ENCODE measurements around the gene ACKR2.

The ACKR2 gene

DNA sequence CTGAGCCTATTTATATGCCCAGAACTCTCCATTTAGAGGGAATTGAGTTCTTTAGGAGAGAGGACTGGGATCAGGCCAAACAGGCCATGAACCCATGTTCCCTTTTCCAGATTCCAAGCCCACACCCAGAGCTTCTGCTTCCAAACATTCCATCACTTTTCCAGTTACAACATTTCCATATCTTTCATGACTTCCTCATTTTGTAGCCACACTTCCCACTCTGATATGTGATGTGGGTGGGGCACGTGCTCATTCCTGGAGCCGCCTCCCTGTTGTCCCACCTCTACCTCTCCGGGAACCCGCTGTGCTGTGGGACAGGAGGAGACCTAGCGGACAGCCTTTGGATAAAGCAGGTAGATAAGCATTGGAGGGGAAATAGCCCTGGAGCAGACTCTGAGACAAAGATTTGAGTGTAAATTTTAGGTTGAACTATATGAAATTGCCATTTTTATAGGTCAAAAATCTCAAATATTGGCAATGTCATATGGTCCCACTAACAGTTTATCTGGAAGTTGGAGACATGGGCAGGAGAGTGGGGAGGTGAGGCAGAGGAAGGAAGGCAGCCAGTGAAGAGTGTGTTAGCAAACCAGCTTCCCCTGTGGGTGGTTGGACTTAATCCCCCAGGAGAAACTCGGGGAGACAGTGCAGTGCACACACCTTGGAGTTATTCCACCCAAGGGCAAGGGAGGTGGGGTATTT is 34.6 kb downstream of the ACKR2 start:
- H3K4me1 ChIP-seq (ENCODE audit: control insufficient read depth, insufficient read depth, low read length), result peaks cover 5% of the 10 kb centered on the region; the same call in 1 of the 2 replicates
- no CpG with 5 or more reads among the region's 6 CpGs for WGBS (ENCODE audit: insufficient coverage, insufficient read length)
- no peaks in the 10 kb centered on the region for H3K9me3 ChIP-seq (ENCODE audit: control insufficient read depth, insufficient read depth, low read length)
- DNase-seq (ENCODE audit: low read depth, low spot score), result no peak
- H3K27ac ChIP-seq (ENCODE audit: low read length), result no peak overlapping the region
- no peak overlapping the region for H3K4me3 ChIP-seq (ENCODE audit: low read length)
- no peaks in the 10 kb centered on the region for H3K36me3 ChIP-seq (ENCODE audit: control insufficient read depth, insufficient read depth, low read length)
- H3K27me3 ChIP-seq (ENCODE audit: control insufficient read depth, insufficient read depth, low read length), result no peaks in the 10 kb centered on the region

DNA sequence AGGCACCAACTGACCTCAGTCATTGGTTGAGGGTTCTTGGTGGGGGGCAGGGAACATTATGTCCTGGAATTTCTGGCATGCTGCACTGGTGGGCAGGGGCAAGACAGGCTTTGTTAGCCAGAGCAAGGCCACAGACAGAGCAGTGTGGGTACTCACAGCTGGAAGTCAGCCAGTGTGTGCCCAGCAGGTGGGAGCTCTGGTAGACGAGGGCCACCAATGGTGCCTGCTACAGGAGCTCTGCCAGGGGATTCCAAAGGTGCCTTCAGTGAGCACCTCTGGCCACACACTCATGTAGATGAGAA is 35.1 kb downstream of the ACKR2 start:
- Histone ChIP-seq H3K9me3 (ENCODE audit: control insufficient read depth, insufficient read depth, low read length) (no peaks in the 10 kb centered on the region), H3K27me3 (ENCODE audit: control insufficient read depth, insufficient read depth, low read length) (no peaks in the 10 kb centered on the region), H3K4me3 (ENCODE audit: low read length) (no peak overlapping the region), H3K4me1 (ENCODE audit: control insufficient read depth, insufficient read depth, low read length) (peaks cover 5% of the 10 kb centered on the region; the same call in 1 of the 2 replicates), H3K36me3 (ENCODE audit: control insufficient read depth, insufficient read depth, low read length) (no peaks in the 10 kb centered on the region), H3K27ac (ENCODE audit: low read length) (no peak overlapping the region)
- no peak for DNase-seq (ENCODE audit: low read depth, low spot score)
- no CpG with 5 or more reads among the region's 1 CpG for WGBS (ENCODE audit: insufficient coverage, insufficient read length)

DNA sequence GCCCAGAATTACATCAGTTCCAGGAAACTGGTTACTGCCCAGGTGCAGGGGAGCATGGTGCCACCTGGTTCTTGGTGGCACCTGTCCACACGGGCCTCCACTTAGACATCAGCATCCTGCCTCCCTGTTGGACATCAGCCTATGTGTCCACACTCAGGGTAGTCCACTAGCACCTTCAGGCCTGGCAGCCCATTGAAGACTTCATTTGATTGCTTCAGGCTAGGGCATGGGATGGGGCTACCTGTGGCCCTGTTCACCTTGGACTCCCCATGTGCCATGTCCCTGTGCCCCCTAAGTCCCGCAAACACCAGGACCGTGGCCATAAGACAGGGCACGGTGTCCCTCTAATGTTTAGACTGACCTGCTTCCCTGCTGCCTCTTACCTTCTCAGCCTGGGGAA is 35.6 kb downstream of the ACKR2 start:
- Histone ChIP-seq H3K9me3 (ENCODE audit: control insufficient read depth, insufficient read depth, low read length) (no peaks in the 10 kb centered on the region), H3K4me1 (ENCODE audit: control insufficient read depth, insufficient read depth, low read length) (peaks cover 5% of the 10 kb centered on the region; the same call in 1 of the 2 replicates), H3K27ac (ENCODE audit: low read length) (no peak overlapping the region), H3K4me3 (ENCODE audit: low read length) (no peak overlapping the region), H3K36me3 (ENCODE audit: control insufficient read depth, insufficient read depth, low read length) (no peaks in the 10 kb centered on the region), H3K27me3 (ENCODE audit: control insufficient read depth, insufficient read depth, low read length) (no peaks in the 10 kb centered on the region)
- WGBS (ENCODE audit: insufficient coverage, insufficient read length), result no CpG with 5 or more reads among the region's 4 CpGs
- no peak for DNase-seq (ENCODE audit: low read depth, low spot score)

DNA sequence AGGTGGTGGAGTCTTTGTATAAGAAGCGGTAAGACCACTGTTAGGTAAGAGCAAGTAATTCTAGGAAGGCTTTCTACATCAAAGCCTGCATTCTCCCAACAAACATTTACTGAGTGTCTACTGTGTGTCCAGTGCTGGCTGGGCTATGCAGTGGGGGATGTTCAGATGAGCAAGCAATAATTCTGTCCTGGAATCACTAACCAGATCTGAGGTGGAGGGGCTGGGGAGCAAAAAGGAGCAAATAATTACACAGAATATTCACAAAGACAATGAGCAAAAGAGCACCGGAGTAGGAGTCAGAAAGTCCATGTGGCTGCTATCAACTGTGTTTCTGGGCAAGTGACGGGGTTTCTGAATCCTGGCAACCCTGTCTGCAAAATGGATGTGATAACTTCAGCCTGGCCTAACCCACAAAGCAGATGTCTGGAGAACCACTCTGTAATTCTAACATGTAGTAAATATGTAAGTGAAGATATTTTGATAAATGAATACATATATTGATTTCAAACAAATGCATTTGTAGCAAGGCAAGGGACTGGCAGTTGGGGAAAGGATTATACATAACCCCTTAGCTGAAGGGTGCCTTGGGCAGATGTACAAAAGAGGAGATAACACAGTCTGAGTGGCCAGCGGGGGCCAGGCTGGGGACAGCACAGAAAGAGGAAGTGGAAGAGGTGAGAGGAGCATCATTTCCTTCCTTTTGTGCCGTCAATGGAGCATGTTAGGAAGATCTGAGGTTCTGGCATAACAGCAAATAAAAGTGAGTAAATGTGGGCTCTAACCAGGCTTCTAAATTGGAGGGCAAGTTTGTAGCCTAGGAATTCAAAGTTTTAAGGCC is 37.7 kb downstream of the ACKR2 start:
- Histone ChIP-seq H3K4me3 (ENCODE audit: low read length) (no peak overlapping the region), H3K4me1 (ENCODE audit: control insufficient read depth, insufficient read depth, low read length) (peaks cover 5% of the 10 kb centered on the region; the same call in 1 of the 2 replicates), H3K36me3 (ENCODE audit: control insufficient read depth, insufficient read depth, low read length) (no peaks in the 10 kb centered on the region), H3K9me3 (ENCODE audit: control insufficient read depth, insufficient read depth, low read length) (no peaks in the 10 kb centered on the region), H3K27me3 (ENCODE audit: control insufficient read depth, insufficient read depth, low read length) (no peaks in the 10 kb centered on the region), H3K27ac (ENCODE audit: low read length) (no peak overlapping the region)
- DNase-seq (ENCODE audit: low read depth, low spot score), result no peak
- WGBS (ENCODE audit: insufficient coverage, insufficient read length), result no CpG with 5 or more reads among the region's 5 CpGs

DNA sequence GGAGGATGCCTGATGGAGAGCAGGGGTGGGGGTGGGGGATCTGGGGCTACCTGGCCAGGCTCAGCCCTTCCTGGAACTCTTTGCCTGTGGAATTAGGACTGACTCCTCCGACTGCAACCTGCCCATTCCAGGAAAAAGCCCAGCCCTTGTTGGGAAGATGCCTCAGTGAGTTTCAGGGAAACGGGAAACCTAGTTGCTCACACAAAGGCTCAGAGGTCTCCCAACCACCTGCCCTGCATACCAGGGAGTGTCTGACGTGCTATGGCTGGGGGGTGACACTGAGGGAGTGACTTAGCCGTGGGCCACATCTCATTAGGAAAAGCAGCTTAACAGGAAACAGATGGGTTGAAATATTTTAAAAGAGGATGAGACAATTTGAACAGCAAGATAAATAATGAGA is 38.5 kb downstream of the ACKR2 start:
- H3K9me3 ChIP-seq (ENCODE audit: control insufficient read depth, insufficient read depth, low read length), result no peaks in the 10 kb centered on the region
- no CpG with 5 or more reads among the region's 4 CpGs for WGBS (ENCODE audit: insufficient coverage, insufficient read length)
- H3K27me3 ChIP-seq (ENCODE audit: control insufficient read depth, insufficient read depth, low read length), result no peaks in the 10 kb centered on the region
- H3K4me1 ChIP-seq (ENCODE audit: control insufficient read depth, insufficient read depth, low read length), result peaks cover 5% of the 10 kb centered on the region; the same call in 1 of the 2 replicates
- no peak overlapping the region for H3K4me3 ChIP-seq (ENCODE audit: low read length)
- no peaks in the 10 kb centered on the region for H3K36me3 ChIP-seq (ENCODE audit: control insufficient read depth, insufficient read depth, low read length)
- no peak for DNase-seq (ENCODE audit: low read depth, low spot score)
- H3K27ac ChIP-seq (ENCODE audit: low read length), result no peak overlapping the region

- Histone ChIP-seq H3K9me3 (ENCODE audit: control insufficient read depth, insufficient read depth, low read length) (no peaks in the 10 kb centered on the region), H3K27me3 (ENCODE audit: control insufficient read depth, insufficient read depth, low read length) (no peaks in the 10 kb centered on the region), H3K27ac (ENCODE audit: low read length) (no peak overlapping the region), H3K36me3 (ENCODE audit: control insufficient read depth, insufficient read depth, low read length) (no peaks in the 10 kb centered on the region), H3K4me3 (ENCODE audit: low read length) (no peak overlapping the region), H3K4me1 (ENCODE audit: control insufficient read depth, insufficient read depth, low read length) (peaks cover 2% of the 10 kb centered on the region; the same call in 1 of the 2 replicates)
- no CpG with 5 or more reads among the region's 7 CpGs for WGBS (ENCODE audit: insufficient coverage, insufficient read length)
- no peak for DNase-seq (ENCODE audit: low read depth, low spot score)
Measured at GRCh38 chr3:42849017-42849416, 39.8 kb downstream of the ACKR2 start.

GRCh38 chr3:42850263-42850662 is 41.0 kb downstream of the ACKR2 start:
- Histone ChIP-seq H3K36me3 (ENCODE audit: control insufficient read depth, insufficient read depth, low read length) (no peaks in the 10 kb centered on the region), H3K4me1 (ENCODE audit: control insufficient read depth, insufficient read depth, low read length) (no peaks in the 10 kb centered on the region), H3K9me3 (ENCODE audit: control insufficient read depth, insufficient read depth, low read length) (no peaks in the 10 kb centered on the region), H3K27ac (ENCODE audit: low read length) (no peak overlapping the region), H3K4me3 (ENCODE audit: low read length) (no peak overlapping the region), H3K27me3 (ENCODE audit: control insufficient read depth, insufficient read depth, low read length) (no peaks in the 10 kb centered on the region)
- no peak for DNase-seq (ENCODE audit: low read depth, low spot score)
- no CpG with 5 or more reads among the region's 3 CpGs for WGBS (ENCODE audit: insufficient coverage, insufficient read length)

DNA sequence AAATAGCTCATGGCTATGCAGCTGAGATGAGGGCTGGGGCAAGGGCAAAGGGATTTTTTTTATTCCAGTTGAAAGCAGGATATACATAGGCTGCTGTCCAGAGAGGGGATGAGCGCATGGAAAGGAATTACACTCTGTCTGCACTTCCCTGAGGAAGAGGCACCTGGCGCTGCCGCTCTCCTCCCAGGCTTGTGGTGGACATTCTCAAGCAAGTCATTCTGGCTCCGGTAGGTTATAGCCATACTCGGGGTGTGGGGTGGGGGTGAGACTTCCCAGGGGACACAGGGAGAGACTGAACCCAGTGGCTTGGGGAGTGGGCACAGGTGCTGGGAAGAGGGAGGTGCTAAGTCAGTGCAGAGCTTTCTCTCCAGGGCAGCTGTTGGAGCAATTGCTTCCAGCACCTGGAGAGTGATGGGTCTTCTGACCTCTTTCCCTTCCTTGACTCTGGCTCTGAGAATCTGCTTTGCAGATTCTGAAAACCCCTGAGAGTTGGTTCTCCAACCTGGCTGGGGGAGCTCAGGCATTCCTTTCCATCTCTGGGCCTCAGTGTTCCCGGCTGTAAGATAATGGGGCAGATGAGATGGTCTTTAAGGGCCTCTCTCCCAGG is 42.1 kb downstream of the ACKR2 start:
- no peak overlapping the region for H3K27ac ChIP-seq (ENCODE audit: low read length)
- H3K4me1 ChIP-seq (ENCODE audit: control insufficient read depth, insufficient read depth, low read length), result no peaks in the 10 kb centered on the region
- no peak overlapping the region for H3K4me3 ChIP-seq (ENCODE audit: low read length)
- no peak for DNase-seq (ENCODE audit: low read depth, low spot score)
- no CpG with 5 or more reads among the region's 6 CpGs for WGBS (ENCODE audit: insufficient coverage, insufficient read length)
- no peaks in the 10 kb centered on the region for H3K9me3 ChIP-seq (ENCODE audit: control insufficient read depth, insufficient read depth, low read length)
- H3K36me3 ChIP-seq (ENCODE audit: control insufficient read depth, insufficient read depth, low read length), result no peaks in the 10 kb centered on the region
- H3K27me3 ChIP-seq (ENCODE audit: control insufficient read depth, insufficient read depth, low read length), result no peaks in the 10 kb centered on the region

DNA sequence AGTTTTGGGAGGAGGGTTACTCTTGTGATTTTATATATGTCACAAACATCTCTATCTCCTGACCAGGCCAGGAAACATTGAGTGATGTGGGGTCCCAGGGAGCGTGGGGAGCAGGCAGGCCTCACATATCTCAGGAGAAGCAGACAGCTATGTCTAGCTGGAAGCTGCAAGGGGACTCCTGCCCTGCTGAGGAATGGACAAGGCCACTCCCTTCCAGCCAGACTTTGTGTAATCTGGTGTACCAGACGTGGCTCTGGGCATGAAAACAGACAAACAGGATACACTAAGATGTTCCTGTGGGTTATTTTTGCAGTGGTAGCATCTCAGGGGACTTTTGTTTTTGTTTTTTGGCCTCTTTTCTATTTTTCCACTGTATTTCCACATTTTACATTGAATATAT is 43.2 kb downstream of the ACKR2 start:
- H3K27ac ChIP-seq (ENCODE audit: low read length), result no peak overlapping the region
- no CpG with 5 or more reads among the region's 2 CpGs for WGBS (ENCODE audit: insufficient coverage, insufficient read length)
- no peaks in the 10 kb centered on the region for H3K4me1 ChIP-seq (ENCODE audit: control insufficient read depth, insufficient read depth, low read length)
- H3K27me3 ChIP-seq (ENCODE audit: control insufficient read depth, insufficient read depth, low read length), result no peaks in the 10 kb centered on the region
- H3K36me3 ChIP-seq (ENCODE audit: control insufficient read depth, insufficient read depth, low read length), result no peaks in the 10 kb centered on the region
- H3K4me3 ChIP-seq (ENCODE audit: low read length), result no peak overlapping the region
- no peaks in the 10 kb centered on the region for H3K9me3 ChIP-seq (ENCODE audit: control insufficient read depth, insufficient read depth, low read length)
- no peak for DNase-seq (ENCODE audit: low read depth, low spot score)

- H3K36me3 ChIP-seq (ENCODE audit: control insufficient read depth, insufficient read depth, low read length), result no peaks in the 10 kb centered on the region
- no peak overlapping the region for H3K4me3 ChIP-seq (ENCODE audit: low read length)
- H3K27ac ChIP-seq (ENCODE audit: low read length), result no peak overlapping the region
- H3K27me3 ChIP-seq (ENCODE audit: control insufficient read depth, insufficient read depth, low read length), result no peaks in the 10 kb centered on the region
- WGBS (ENCODE audit: insufficient coverage, insufficient read length), result no CpG with 5 or more reads among the region's 1 CpG
- H3K9me3 ChIP-seq (ENCODE audit: control insufficient read depth, insufficient read depth, low read length), result no peaks in the 10 kb centered on the region
- DNase-seq (ENCODE audit: low read depth, low spot score), result no peak
- no peaks in the 10 kb centered on the region for H3K4me1 ChIP-seq (ENCODE audit: control insufficient read depth, insufficient read depth, low read length)
Measured at GRCh38 chr3:42853056-42853455, 43.8 kb downstream of the ACKR2 start.
